Measurements from ENCODE around the gene DAB2IP.
"Not testable (repeated sequence)": the region's sequence is repeated elsewhere in the genome, so short reads cannot be mapped to it uniquely, and the experiment has no call there.

Gene DAB2IP

DNA sequence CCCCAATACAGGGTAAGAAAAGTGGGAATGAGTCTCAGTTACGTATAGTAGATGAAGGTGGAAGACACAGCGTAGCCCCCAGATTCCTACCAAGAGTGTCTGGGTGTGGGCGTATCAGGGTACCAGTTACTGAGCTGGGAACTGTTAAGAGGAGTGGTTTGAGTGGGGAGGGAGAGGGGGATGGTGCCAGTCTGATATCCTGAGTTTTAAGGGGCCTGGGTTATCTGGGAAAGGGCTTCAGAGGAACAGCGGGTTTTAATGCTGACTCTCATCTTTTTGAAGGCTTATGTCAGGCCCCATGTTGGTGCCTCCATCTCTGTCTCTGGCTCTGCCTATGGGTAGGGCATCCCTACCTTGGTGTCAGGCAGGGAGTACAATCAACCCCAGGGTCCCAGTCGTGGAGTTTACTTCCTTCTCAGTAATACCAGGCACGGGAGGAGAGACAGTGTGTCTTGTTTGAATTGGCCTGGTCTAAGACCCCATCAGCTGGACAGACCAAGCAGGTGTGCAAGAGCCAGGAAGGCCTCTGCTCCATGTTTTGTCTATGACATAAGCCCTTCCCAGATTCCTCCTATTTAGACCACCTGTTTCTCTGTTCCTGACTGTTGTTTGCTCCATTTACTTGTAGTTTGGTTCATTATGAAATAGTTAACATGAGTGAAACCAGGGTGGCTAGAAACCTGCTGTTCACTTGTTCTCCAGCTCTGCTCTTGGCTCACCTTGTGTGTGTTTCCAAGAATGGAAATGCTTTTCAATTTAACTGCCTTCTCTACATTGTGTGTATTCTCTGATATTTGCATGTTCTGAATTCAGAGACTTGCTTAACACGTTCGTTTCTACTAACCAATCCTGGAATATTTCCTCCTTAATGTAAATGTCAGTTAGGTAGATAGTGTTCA is 125.6 kb downstream of the DAB2IP start:
- DNase-seq (ENCODE audit: low spot score): no peak

DNA sequence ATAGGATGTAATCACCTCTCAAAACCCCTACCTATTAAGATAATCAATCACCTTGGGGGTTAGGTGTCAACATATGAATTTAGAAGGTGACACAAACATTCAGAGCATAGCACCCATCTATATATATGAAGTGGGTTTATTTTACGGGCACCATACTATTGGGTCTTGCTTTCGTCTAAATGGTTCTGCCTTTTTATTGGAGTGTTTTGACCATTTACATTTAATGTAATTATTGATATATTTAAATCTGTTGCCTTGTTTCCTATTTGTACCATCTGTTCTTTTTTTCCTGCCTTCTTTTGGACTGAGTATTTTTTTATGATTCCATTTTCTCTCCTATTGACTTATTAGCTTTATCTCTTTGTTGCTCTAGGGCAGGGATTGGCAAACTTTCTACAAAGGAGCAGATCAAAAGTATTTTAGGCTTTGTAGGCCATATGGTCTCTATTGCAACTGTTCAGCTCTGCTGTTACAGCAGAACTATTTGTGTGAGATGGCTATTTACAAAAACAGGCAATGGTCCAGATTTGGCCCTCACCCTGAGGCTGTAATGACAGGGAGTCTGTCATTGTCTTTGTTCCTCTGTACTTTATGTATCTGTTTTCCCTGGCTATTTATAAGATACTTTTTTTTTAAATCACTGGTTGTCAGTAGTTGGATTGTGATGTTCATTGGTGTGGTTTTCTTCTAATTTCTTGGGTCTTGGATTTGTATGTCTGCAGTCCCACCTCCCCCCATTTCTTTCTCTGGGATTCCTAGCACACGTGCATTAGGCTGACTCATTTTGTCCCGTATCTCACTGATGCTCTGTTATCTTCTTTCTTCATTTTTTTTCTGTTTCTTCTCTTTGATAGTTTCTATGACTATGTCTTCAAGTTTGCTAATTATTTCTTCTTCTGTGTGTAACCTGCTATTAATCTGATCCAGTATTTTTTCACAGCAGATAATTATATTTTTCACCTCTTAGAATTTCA is 127.1 kb downstream of the DAB2IP start:
- peak; percentile 67 for DNase-seq (ENCODE audit: low spot score)

DNA sequence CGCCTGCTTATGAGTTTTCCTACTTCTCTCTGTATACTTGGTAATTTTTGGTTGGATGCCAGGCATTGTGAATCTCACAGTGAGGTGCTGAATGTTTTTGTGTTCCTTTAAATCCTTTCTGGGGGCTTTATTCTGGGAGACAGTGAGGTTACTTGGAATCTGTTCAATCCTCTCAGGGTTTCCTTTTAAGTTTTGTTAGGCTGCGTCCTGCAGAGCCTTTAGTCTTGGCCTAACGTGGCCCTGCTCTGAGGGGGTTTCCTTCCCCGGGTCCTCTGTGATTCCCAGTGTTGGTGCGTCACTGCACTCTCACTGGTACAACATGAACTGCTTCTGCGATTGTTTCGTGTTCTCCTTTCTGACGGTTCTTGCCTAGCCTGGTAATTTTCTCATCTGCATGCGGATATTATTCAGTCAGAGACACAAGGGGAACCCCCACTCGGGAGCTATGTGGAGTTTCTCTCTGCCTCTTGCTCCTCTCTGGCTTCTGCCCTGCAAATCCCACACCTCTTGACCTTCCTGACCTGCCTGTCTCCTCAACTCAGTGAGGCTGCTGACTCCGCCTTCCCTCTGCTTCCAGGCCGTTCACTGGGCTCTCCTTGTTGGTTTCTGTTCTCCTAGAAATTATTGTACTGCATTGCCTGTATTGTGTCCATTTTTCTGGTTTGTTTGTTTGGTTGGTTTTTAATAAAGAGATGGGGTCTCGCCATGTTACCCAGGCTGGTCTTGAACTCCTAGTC is 128.1 kb downstream of the DAB2IP start:
- DNase-seq (ENCODE audit: low spot score): peak; percentile 41

DNA sequence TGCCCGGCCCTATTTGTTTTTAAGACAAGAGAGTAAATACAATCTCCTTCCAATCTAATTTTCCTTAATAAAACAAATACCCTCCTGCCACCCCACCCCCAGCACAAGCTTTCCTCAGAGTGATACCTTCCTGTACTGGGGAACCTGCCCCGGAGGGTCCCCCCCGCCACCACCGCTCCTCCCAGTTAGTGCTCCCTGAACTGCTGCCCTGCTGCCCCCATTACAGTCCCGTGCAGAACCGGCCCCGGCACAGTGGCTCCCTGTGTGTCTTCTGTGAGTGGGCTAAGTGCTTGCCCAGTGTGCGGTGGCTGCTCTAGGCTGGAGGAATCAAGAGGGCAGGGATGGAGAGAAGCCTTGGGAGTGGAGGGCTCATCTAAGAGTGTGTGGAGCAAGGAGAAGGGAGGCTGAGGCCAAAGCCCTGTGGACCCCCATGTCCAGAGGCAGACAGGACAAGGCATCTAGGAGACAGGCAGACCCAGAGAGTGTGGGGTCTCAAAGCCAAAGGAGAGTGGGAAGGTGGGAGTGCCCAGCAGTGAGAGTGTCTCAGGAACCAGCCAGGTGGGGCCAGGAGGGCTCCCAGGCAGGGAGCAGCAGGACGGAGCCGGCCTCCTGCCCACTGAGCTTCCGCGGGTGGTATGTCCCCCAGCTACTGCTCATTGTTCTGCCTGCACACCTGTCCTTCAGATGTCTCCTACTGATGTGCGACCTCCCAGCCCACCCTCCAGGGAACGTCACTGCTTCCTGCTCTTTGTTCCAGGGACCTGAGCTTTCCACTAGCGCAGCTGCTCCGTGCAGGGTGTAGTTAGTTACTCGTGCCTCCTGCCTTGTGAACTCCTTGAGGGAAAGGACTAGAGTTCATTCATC is 129.0 kb downstream of the DAB2IP start:
- DNase-seq (ENCODE audit: low spot score): no peak

DNA sequence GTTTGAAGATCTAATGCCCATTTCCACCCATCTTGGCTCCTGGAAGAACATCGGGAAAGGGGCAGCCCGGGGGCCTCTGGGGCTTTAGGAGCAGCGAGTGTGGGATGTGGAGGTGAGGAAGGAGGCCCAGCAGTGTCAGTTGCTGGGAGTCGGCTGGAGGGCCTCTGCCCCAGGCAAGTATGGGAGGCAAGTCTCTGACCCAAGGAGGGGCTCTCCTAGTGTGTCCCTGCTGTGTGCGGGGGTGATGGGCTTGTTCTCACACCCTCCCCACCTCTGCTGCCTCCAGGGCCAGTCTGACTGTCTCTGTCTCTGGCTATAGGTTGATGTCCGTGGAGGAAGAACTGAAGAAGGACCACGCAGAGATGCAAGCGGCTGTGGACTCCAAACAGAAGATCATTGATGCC is 129.7 kb downstream of the DAB2IP start:
- no peak for DNase-seq (ENCODE audit: low spot score)

DNA sequence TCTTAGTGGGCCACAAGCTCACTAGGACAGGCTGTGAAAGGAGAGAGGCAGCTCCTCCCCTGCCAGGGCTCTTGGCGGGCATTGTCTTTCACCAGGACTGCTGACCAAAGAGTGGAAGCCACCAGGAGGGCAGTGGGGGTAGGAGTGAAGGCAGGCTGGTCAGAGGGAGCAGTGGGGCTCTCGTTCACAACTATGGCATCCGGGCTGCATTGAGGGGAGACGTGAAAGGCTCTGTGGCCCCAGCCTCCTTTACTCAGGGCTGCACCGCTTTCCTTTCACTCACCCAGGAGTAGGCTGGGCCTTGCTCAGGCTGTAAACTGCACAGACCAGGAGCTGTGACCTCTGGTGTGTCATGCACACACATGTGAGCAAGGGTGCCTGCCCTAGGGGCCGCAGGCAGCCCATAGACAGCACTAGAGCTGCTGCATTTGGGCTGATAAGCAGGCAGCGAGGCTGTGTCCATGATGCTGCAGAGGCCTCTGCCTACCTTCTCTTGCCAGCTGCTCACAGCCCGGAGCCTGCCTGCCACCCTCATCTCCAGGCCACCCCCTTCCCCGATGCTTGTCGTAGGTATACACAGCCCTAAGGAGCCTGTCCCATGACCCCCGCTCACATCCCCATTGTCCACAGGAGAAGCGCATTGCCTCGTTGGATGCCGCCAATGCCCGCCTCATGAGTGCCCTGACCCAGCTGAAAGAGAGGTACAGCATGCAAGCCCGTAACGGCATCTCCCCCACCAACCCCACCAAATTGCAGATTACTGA is 130.4 kb downstream of the DAB2IP start:
- no peak for DNase-seq (ENCODE audit: low spot score)

DNA sequence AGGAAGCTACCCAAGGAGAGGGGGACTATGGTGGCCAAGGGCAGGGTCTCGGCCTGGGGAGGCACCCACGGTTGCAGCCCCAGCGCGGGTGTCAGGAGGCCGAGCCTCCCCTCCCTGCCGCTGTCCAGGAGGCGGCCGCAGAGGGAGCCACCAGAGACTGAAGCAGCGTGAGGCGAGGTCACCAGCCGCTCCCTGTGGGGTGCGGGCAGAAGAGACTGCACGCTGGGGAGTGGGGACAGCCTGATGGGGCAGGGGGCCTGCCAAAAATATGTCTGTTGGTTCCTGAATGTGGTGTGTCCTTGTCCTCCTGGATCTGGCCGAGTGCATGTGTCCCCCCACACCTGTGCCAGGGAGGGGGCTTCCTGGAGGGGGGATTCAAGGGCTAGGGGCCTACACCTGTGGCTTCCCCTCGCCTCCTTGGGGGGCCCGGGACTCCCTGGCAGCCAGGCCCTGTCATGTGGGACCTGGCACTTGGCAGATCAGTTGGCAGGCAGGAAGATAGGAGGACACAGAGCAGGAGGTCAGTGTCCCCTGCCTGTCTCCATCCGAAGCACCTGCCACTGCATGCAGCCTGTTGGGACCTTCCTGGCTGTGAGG is 131.2 kb downstream of the DAB2IP start:
- no peak for DNase-seq (ENCODE audit: low spot score)

DNA sequence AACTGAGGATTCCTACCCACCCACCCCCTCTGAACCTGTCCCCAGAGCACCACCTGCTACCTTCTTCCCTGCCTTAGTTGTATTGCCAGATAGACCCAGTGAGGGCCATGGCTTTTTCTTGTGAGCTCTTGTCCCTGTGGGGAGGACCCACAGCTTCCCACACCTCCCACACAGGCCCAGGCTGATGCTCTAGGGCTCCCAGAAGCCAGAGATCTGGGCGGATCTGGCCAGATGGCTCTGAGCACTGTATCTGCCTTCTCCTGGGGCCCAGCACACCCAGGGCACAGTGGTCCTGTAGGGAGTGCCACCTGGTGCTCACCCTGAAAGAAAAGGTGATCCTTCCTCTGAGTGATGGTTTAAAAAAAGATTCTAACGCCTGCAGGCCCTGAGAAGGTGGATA is 131.7 kb downstream of the DAB2IP start:
- DNase-seq (ENCODE audit: low spot score): no peak

DNA sequence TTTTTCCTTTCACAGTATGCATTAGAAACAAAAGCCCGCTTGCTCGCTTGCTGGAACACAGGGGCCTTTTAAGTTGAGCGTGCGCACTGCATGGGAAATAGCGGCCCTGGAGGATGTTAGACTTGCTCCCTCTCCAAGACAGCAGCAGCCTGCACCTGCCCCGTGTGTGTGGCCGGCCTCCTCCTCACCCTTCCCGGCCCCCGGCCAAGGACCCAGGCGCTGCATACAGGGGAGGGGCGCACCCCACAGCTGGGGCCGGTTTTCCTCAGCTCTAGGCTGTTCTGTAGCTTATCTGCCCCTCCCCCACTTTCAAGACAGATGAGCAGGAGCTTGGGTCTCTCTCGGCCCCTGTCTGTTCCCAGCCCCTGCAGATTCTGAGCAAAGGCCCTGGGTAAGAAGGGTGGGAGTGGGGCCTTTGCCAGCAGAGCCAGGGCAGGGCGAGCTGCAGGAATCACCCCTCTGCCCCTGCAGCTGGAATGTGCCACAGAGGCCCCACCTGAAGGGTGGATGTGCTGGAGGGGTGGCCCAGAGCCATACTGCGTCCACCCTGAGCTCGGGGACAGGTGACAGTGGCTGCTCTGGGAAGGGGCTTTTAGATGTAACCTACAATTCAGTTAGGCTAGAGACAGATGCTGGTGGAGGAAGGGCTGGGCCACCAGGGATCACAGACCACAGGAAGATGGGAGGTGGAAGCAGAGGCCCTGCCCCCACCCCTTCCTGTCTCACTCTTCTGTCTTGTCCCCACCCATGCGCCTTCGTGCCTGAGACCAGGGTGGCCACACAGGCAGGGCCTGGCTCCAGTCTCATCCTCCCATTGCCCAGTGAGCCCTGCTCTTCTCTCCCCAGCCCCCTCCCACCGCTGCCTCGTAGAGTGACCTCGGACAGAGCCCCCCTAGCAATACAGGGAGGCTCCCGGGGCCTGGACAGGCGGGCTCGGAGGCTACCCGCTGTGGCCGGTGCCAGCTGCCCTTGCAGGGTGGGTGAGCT is 132.4 kb downstream of the DAB2IP start:
- peak; percentile 31 for DNase-seq (ENCODE audit: low spot score)

DNA sequence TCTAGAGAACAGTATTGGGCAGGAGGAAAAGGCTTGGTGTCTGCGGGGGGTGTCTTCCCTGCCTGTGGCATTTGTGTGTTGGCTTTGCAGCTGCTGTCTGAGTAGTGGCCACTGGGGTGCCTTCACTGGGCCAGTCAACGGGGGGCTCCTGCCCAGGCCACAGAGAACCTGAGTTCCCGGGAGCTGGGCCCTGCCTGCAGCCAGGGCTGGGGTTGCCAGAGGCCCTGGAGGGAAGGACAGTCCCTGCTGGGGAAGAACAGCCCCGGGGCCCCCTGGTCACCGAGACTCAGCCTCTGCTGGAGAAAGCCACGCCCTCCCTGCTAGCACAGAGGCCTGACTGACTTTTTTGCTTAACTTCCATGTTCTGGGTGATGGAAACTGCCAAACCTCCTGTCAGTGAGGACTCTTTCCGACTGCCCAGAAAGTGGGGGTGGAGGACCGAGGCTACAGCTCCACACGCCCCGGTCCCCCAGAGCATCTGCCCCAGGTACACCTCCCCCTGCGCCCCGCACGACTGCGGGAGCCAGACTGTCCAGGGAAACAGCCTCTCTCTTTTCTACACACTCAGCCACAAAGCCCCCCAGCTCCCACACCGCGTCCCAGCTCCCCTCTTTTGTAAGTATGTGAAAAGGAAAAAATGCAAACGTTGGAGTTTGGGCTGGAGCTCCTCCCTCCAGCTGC is 133.4 kb downstream of the DAB2IP start:
- DNase-seq (ENCODE audit: low spot score): no peak

DNA sequence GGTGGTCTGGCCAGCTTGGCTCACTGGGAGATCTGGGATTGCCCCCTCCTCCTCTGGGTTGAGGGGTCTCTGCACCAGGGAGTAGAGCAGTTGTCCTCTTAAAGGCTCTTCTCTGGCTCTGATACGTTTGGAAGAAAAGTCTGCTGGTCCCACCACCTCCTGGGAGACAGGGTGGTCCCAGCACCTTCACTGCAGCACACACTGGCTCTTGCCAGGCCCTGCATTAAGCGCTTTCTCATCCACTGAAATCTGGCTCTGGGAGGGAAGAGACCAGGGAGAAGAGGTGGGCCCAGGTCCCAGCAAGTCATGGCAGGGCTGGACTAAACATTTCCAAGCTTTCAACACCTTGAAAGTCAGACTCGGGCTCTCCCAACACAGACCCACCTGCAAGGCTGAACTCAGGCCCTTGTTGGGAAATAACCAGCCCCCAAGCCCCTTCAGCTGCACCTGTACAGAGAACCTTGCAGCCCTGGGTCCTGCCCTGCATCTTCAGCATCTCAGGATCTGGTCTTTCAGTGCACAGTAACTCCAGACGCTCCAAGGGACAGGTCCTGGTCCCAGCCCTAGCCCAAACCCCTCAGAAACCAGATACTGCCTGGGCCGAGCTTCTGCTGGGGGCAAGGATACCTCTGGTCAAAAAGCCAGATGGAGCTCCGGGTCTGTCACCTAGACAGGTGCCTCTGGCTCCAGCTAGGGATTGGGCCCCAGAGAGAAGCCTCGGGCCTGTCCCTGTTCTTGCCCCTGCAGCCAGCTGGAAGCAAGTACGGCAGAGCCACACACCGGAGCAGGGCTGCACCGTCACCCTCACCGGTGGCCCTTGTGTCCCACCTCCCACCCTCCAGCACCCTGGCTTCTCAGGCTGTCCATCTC is 134.5 kb downstream of the DAB2IP start:
- no peak for DNase-seq (ENCODE audit: low spot score)

DNA sequence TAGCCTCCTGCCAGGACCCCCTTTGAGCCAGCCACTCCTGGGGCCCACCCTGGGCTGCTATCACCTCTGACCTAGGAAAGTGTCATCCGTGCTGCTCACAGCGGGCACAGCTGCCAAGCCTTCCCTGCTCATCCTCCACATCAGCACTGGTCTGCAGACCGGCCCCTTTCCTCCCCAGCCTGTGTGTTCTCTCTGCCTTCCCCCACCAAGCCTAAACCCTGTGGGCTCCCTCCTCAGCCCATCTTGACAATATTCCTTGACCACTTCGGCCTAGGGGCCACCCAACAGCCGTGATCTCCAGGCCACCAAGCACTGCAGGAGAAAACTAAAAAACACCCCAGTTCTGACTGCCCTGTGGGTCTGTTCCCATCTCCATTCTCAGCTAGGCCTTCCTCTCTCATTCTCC is 135.1 kb downstream of the DAB2IP start:
- no peak for DNase-seq (ENCODE audit: low spot score)

DNA sequence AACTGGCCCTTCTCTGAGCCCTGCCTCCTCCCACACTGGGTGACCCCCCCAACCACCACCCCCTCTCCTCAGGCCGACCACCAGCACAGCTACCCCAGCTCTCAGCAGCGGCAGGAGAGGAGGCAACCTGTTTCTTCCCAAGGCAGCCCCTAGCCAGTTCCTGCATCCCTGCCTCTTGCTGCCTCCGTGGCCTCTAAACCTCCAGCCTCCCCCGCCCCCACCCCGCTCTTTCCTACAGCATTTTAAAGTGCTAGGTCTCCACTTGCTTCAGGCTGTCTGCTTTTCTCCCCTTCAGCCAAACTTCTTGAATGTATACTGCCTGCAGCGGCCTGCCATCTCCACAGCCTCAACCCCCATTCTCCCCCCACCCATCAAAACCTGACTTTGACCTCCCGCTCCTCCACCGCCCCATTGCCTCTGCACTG is 135.6 kb downstream of the DAB2IP start:
- DNase-seq (ENCODE audit: low spot score): no peak

DNA sequence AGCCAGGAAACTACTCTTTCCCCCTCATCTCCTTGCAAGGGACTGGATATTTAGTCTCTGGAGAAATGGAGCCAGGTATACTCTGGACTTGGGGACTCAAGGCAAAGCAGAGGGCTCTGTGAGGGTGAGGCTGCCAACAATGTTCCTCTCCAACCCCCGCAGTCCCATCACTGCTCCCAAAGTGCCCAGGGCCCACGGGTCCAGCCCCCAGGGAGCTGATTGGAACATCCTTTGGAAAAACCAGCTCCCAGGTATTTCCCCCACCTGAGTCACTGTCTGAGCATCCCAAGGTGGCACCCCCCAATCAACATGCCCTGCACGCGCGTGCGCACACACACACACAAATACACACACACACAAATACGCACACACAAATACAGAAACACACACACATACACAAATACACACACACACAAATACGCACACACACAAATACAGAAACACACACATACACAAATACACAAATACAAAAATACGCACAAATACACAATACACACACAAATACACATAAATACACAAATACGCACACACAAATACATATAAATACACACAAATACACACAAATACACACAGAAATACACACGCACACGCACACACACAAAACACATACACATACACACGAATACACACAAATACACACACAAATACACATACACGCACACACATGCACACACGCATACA is 137.4 kb downstream of the DAB2IP start:
- no peak for DNase-seq (ENCODE audit: low spot score)

DNA sequence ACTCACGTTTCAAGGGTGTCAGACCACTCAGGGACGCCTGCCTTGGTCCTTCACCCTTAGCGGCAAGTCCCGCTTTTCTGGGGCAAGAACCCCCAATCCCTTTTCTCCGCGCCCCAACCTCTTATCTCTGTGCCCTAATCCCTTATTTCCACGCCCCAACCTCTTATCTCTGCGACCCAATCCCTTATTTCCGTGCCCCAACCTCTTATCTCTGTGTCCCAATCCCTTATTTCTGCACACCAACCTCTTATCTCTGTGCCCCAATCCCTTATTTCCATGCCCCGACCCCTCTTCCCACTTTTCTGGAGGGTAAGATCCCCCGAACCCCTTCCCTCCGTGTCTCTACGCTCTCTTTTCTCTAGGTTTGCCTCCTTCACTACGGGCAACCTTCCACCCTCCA is 139.4 kb downstream of the DAB2IP start:
- DNase-seq (ENCODE audit: low spot score): no peak

DNA sequence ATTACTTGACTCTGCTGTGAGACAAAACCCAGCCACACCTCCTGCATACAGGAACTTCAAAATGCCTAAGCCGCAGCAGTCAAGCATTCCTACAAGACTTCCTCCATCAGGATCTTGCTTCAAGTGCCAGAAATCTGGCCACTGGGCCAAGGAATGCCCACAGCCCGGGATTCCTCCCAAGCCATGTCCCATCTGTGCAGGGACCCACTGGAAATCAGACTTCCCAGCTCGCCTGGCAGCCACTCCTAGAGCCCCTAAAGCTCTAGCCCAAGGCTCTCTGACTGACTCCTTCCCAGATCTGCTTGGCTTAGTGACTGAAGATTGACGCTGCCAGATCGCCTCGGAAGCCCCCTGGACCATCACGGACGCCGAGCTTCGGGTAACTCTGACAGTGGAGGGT is 141.0 kb downstream of the DAB2IP start:
- DNase-seq (ENCODE audit: low spot score): not testable (repeated sequence)
